ENCODE data around the gene CENPF.

DNA sequence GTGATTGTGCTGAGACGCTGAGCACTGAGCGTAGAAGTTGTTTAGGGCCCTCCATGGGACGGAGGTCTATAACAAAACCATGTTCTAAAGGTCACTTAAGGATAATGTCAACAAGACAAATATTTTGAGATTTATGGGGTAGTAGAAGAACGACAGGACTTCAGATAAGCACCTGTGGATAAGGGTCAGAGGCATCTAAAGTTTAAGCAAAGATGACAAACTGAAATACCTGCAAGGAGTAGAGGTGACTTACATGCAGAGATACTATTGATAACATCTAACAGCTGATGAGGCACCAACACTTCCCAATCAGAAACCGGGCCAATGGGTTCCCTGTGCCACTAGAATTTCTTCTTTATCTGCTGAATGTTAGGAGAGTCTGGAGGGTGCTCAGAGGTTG is 83.5 kb downstream of the CENPF start:
- TF ChIP-seq, protein P1, sequence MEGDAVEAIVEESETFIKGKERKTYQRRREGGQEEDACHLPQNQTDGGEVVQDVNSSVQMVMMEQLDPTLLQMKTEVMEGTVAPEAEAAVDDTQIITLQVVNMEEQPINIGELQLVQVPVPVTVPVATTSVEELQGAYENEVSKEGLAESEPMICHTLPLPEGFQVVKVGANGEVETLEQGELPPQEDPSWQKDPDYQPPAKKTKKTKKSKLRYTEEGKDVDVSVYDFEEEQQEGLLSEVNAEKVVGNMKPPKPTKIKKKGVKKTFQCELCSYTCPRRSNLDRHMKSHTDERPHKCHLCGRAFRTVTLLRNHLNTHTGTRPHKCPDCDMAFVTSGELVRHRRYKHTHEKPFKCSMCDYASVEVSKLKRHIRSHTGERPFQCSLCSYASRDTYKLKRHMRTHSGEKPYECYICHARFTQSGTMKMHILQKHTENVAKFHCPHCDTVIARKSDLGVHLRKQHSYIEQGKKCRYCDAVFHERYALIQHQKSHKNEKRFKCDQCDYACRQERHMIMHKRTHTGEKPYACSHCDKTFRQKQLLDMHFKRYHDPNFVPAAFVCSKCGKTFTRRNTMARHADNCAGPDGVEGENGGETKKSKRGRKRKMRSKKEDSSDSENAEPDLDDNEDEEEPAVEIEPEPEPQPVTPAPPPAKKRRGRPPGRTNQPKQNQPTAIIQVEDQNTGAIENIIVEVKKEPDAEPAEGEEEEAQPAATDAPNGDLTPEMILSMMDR (conservative IDR thresholded peaks at IDR 0.05), result no peak
- TF ChIP-seq ZFX (IDR thresholded peaks at IDR 0.05), result no peak

All from C4-2B (cell line).